Pulmonary artery endothelial cell (primary cell): ENCODE measurements around the gene TCF4. TPM values are rescaled to one million over a fixed set of nuclear protein-coding genes. Genes with fewer than 3 reads are reported as not detected.

Experiments used
- DNase-seq: peaks from one replicate; pipeline ENCODE4 v3.0.0-alpha.2; 2011; ENCODE audit warnings: low read depth, low spot score
- total RNA-seq: library from RNA; depleted of rRNA; stranded (reverse); fragments of >200 nt; gene quantifications from 2 replicates; pipeline ENCODE4 v1.2.3, GENCODE V29; 2014

Gene TCF4
- 292 and 339 TPM in 2 replicates for total RNA-seq

DNA sequence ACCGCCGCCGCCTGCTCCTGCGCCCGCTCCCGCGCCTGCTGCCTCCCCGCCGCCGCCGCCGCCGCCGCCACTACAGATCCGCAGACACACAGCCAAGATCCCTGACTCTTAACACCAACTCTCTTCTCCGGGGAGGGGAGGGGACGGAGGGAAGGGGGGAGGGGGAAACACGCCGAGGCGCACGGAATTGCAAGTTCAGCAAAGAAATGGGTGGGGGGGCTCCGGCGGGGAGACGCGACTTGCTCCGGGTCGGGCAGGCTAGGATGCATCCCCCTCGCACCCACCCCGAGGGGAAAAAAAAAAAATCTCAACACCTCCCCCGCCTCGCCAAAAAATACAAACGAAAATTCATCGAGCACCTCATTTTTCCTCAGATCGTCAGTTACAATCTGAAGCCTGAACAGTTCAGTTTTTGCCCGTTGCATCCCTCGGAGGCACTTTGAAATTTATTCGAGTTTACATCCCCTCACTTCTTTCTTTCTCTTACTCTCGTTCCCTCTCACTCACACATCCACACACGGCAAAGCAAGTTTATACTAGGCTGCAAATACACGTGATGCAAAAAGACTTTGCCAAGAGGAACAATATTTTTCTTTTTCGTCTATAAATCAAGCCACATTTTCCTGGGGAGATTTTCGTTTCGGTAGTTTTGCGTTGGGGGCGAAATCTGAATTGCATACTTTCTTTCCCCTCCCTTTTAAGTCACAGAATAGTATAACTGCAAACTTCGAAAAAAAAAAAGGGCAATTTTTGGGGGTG, at the start of gene TCF4:
Gene TCF4 (minus strand): TSS at position 82 of the 759 bp plus-strand sequence. CDS start 1,076 bp downstream, outside the sequence.
- DNase-seq: no peak

- DNase-seq: no peak
These were observed 49.2 kb upstream of the TCF4 start for GRCh38 chr18:55637204-55637603.

- DNase-seq: no peak
These were observed 47.4 kb upstream of the TCF4 start for GRCh38 chr18:55635439-55635838.

GRCh38 chr18:55634545-55634944, 46.6 kb upstream of the TCF4 start:
- DNase-seq: no peak

- DNase-seq: no peak
These were observed 45.0 kb upstream of the TCF4 start for GRCh38 chr18:55633032-55633431.

GRCh38 chr18:55629133-55629532, 41.1 kb upstream of the TCF4 start:
- no peak for DNase-seq

GRCh38 chr18:55627007-55627406, 39.0 kb upstream of the TCF4 start:
- DNase-seq: no peak

DNA sequence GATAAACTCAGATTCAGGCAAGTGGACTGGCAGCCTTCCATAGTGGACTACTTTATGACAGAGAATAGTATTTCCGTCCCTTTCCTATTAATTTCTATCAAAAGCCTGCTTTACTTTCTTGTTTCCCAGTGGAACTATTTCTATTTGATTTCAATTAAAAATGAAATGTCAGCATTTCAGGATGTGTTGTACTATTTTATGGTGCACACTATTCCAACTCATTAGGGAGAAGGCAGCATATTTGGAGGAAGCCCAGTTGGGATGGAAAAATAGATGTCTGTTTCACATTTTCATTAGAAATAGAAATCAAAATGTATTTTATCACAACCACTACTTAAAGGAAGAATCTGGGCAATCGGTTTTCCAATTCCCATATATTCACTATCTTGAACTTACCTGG, 37.9 kb upstream of the TCF4 start:
- DNase-seq: no peak

GRCh38 chr18:55623626-55624025, 35.6 kb upstream of the TCF4 start:
- no peak for DNase-seq

DNA sequence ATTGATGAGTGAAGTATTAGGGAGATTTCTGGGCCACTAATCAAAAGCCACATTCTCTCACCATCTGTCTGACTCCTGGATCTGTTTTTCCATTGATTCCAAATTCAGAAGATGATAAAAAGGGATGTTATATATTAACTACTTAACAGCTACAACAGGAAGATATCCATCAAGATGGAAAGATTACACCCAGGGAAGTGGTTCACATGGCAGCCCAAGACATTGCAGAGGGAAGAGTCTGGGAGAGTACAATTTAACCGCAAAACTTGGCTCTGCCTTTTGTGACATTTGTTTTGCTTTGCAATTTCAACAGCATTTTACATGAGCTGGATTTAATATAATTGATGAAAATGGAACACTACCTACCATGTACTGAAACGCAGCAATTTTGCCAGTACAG, 22.5 kb upstream of the TCF4 start:
- DNase-seq: no peak

DNA sequence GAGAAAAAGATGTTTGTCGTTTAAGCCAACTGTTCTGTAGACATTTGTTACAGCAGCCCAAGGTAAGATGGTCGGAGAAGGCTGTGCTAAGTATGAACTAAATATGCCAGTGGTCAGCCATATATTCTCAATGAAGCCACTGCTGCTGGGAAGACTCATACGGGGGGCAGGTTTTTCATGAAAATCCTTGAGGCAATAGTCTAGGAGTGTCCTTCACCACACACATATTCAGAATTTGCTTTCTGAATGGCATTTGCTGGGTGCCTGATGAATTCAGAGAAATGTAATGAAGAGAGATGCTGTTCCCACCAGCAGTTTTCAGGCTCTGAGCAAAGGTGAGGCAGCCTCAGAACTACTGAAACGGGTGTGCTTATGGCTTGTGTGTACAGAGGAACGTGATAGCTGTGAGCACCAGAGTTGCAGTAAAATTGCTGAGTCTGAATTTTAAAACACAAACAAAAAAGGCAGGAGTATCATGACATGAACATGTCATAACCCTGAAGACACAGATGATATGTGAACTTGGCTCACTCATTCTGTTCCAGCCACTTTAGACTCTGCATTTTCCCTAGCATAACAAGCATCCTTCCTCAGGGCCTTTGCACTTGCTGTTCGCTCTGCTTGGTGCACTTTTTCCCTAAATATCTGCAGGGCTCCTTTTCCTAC, 21.3 kb upstream of the TCF4 start:
- no peak for DNase-seq

- no peak for DNase-seq
These were observed 20.5 kb upstream of the TCF4 start for GRCh38 chr18:55608497-55608896.

GRCh38 chr18:55607773-55608172, 19.8 kb upstream of the TCF4 start:
- DNase-seq: no peak

GRCh38 chr18:55605733-55606338, 17.8 kb upstream of the TCF4 start:
- DNase-seq: no peak

DNA sequence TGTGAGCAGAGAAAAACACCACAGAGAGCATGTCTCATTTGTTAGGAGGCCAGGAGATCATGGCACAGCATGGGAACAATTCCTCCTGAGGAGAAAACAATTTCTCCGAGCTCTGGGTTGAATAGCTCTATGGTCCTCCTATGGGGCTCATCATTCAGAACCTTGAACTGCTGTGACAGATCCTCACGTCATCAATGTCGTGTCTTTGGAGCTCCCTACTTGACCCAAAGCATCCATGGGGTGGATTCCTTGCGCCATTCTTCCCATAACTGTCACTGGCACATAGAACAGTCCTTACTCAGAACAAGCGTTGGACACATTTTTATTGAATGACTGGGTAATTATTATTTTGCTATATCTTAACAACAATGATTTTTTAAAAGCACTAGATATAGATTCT, 15.8 kb upstream of the TCF4 start:
- DNase-seq: no peak

DNA sequence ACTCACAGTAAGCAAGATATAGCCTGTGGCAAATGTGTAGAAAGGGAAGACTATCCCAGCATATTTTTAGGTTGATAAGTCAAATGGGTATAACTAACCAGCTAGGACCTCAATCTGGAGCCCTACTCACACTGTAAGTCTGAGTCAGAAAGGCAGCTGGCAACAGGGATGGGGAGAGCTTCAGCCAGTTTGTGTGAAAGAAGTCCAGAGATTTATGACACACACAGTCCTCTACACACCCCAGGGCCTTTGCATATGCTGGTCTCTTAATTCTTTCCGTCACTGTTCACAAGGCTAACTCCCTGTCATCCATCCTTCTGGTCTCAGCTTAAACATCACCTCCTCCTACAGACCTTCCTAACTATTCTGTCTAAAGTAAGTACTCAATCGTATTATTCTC, 5.9 kb upstream of the TCF4 start:
- DNase-seq: no peak

DNA sequence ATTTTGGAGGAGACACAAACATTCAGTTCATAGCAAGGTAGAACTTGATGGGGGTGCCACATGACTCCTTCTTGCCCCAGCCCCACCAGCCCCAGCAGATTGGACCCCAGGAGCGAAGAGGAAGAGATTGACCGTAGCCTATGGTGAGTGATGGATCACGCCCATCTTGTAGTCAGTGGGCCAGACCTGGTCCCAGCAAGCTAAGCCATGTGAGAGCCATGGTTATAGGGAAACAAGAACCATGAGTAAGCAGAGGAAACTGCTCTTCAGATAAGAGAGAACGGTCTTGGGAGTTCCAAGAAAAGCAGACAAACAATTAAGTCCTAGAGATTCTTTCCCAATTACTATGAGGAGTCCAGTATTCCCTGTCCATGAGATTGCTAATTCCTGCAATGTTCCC, 4.6 kb upstream of the TCF4 start:
- DNase-seq: peak; percentile 56

- no peak for DNase-seq
These were observed 4.1 kb upstream of the TCF4 start for GRCh38 chr18:55592106-55592505.

- peak; percentile 91 for DNase-seq
These were observed 1.8 kb upstream of the TCF4 start for GRCh38 chr18:55589625-55590291.

- DNase-seq: no peak
These were observed 1.0 kb upstream of the TCF4 start for GRCh38 chr18:55588870-55589595.

DNA sequence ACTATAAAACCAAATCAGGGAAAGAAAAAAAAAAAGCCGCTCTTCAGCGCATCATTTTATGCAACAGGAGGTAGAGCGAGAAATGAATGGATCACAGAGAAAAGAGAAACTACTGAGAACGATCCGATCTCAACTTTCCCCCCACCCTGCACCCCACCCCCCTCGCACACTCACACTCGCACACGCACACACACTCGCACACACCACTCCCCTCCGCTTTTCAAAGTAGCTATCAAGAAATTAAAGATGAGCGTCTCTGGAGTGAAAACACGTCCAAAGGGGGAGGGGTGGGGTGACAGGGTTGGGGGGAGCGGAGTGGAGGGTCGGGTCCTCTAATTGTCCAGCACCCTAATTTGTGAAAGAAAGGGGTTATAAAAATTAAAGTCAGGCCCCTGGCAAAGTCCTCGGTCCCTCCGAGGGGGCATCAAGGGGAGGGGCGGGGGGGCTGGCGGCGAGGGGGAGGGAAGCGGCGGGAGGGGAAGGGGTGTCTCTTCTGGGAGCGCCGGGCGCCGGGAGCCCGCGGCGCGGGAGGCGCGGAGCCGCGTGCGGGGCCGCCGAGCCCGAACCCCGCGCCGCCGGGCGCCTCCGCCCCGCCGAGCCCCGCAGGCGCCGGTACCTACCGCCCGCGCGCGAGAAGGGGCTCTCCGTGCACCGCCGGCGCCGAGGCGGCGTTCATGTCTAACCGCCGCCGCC, 428 bp downstream of the TCF4 start:
- DNase-seq: no peak
